Fibroblast of lung (primary cell): ENCODE results near the gene STRA8. TPM values are rescaled to one million over a fixed set of nuclear protein-coding genes. Genes with fewer than 3 reads are reported as not detected.

Source experiments
- DNase-seq, 2 donors: peaks; one replicate each; pipeline versions ENCODE4 v3.0.0 to v3.0.0-alpha.2; 2010; ENCODE audit warnings: low read depth in 2 of 2
- H2AFZ ChIP-seq: 2 replicates; pipeline ENCODE4 v1.5.1; 2012; ENCODE audit warnings: low read length, control low read depth, inconsistent platforms
- H3K27ac ChIP-seq: 2 replicates; pipeline ENCODE4 v1.5.1; 2011; ENCODE audit warnings: low read length, control low read depth; ENCODE audit not compliant: insufficient read depth
- H3K27me3 ChIP-seq: 2 replicates; pipeline ENCODE4 v1.5.1; 2011; ENCODE audit warnings: mild to moderate bottlenecking, low read length; ENCODE audit not compliant: control insufficient read depth, insufficient read depth
- H3K36me3 ChIP-seq: 2 replicates; pipeline ENCODE4 v1.5.1; 2011; ENCODE audit warnings: low read length; ENCODE audit not compliant: control insufficient read depth, insufficient read depth
- H3K4me1 ChIP-seq: 2 replicates; pipeline ENCODE4 v1.5.1; 2011; ENCODE audit warnings: low read length; ENCODE audit not compliant: control insufficient read depth, insufficient read depth; ENCODE audit errors: extremely low read depth
- H3K4me2 ChIP-seq: 2 replicates; pipeline ENCODE4 v1.5.1; 2011; ENCODE audit warnings: low read length, control low read depth; ENCODE audit not compliant: insufficient read depth; ENCODE audit errors: extremely low read depth
- H3K4me3 ChIP-seq, 4 experiments: fragments of 200-600 bp in 1 of 4; sonication (generic) in 1 of 4; replicated peaks in 1 of 4; 2 replicates each; pipeline ENCODE4 v1.5.1; 2011 to 2016; ENCODE audit warnings: low read length in 4 of 4, low read depth in 3 of 4, mild to moderate bottlenecking in 3 of 4, control low read depth in 2 of 4, inconsistent platforms in 1 of 4, mixed read lengths in 1 of 4; ENCODE audit not compliant: insufficient read depth in 1 of 4; ENCODE audit errors: control extremely low read depth in 1 of 4
- H3K79me2 ChIP-seq: 2 replicates; pipeline ENCODE4 v1.5.1; 2012; ENCODE audit warnings: mild to moderate bottlenecking, low read length, inconsistent platforms; ENCODE audit not compliant: control insufficient read depth, insufficient read depth
- H3K9ac ChIP-seq: 2 replicates; pipeline ENCODE4 v1.5.1; 2011; ENCODE audit warnings: mild to moderate bottlenecking, low read length, control low read depth; ENCODE audit not compliant: insufficient read depth
- H3K9me3 ChIP-seq: 2 replicates; pipeline ENCODE4 v1.5.1; 2012; ENCODE audit warnings: low read depth, low read length; ENCODE audit not compliant: control insufficient read depth, insufficient read depth
- H4K20me1 ChIP-seq: 2 replicates; pipeline ENCODE4 v1.5.1; 2011; ENCODE audit warnings: low read length; ENCODE audit not compliant: control insufficient read depth, insufficient read depth; ENCODE audit errors: extremely low read depth
- CTCF ChIP-seq, 2 donors: IDR thresholded peaks in 1 of 2; conservative IDR thresholded peaks in 1 of 2; 1 replicate in 1 of 2; 2 replicates in 1 of 2; pipeline ENCODE4 v1.5.1; 2011 to 2012; ENCODE audit warnings: low read length in 2 of 2, control low read depth in 1 of 2, inconsistent platforms in 1 of 2, low read depth in 1 of 2, mild to moderate bottlenecking in 1 of 2
- EZH2 ChIP-seq: IDR thresholded peaks from 2 replicates; pipeline ENCODE4 v1.5.1; 2012; ENCODE audit warnings: low read length, control low read depth, mild to moderate bottlenecking; ENCODE audit errors: missing control alignments
- polyA plus RNA-seq, 2 donors: library from polyadenylated mRNA; depleted of rRNA in 1 of 2; stranded (reverse) in 1 of 2; unstranded in 1 of 2; fragments of >200 nt; gene quantifications; 2 replicates each; pipeline ENCODE4 v1.2.1, GENCODE V29; 2011 to 2012; ENCODE audit warnings: missing spikeins in 1 of 2
- total RNA-seq: library from RNA; depleted of rRNA; stranded (reverse); fragments of >200 nt; gene quantifications from 2 replicates; pipeline ENCODE4 v1.2.1, GENCODE V29; 2014

STRA8 gene
- total and polyA plus RNA-seq, 2 donors (not counting 1 experiment from before 2014, with no cell fraction given): not detected

- Histone ChIP-seq H3K36me3 (no peaks in the 10 kb centered on the region), H3K4me2 (no peak overlapping the region), H3K27ac (no peak overlapping the region), H3K9ac (no peak overlapping the region), H3K9me3 (no peaks in the 10 kb centered on the region), H3K27me3 (peaks cover 15% of the 10 kb centered on the region), H3K4me3 (no peak overlapping the region), H2AFZ (no peak overlapping the region), H3K4me1 (no peaks in the 10 kb centered on the region), H4K20me1 (no peaks in the 10 kb centered on the region), H3K79me2 (no peaks in the 10 kb centered on the region)
- TF ChIP-seq EZH2: no peak
- no peak for TF ChIP-seq CTCF (conservative IDR thresholded peaks at IDR 0.05 in 1 of 2, IDR thresholded peaks at IDR 0.05 in 1 of 2; ENCODE audit: low read depth in 1 of 2, low read length in 2 of 2)
- DNase-seq: no peak
These were observed 11.9 kb downstream of the STRA8 start for GRCh38 chr7:135245226-135246190.

GRCh38 chr7:135246191-135246825, 12.7 kb downstream of the STRA8 start:
- Histone ChIP-seq H2AFZ (no peak overlapping the region), H3K9ac (no peak overlapping the region), H3K27ac (no peak overlapping the region), H3K27me3 (peaks cover 12% of the 10 kb centered on the region), H3K4me3 (no peak overlapping the region), H3K36me3 (no peaks in the 10 kb centered on the region), H3K79me2 (no peaks in the 10 kb centered on the region), H3K4me1 (no peaks in the 10 kb centered on the region), H4K20me1 (no peaks in the 10 kb centered on the region), H3K9me3 (no peaks in the 10 kb centered on the region), H3K4me2 (no peak overlapping the region)
- TF ChIP-seq CTCF (conservative IDR thresholded peaks at IDR 0.05 in 1 of 2, IDR thresholded peaks at IDR 0.05 in 1 of 2; ENCODE audit: low read depth in 1 of 2, low read length in 2 of 2) (no peak), EZH2 (no peak)
- DNase-seq: no peak

GRCh38 chr7:135247746-135248471, 14.3 kb downstream of the STRA8 start:
- Histone ChIP-seq H4K20me1 (no peaks in the 10 kb centered on the region), H3K27ac (no peak overlapping the region), H3K79me2 (no peaks in the 10 kb centered on the region), H3K9me3 (no peaks in the 10 kb centered on the region), H3K9ac (no peak overlapping the region), H3K4me3 (no peak overlapping the region), H3K4me2 (no peak overlapping the region), H3K36me3 (no peaks in the 10 kb centered on the region), H3K27me3 (peaks cover 9% of the 10 kb centered on the region), H3K4me1 (no peaks in the 10 kb centered on the region), H2AFZ (no peak overlapping the region)
- TF ChIP-seq CTCF (conservative IDR thresholded peaks at IDR 0.05 in 1 of 2, IDR thresholded peaks at IDR 0.05 in 1 of 2; ENCODE audit: low read depth in 1 of 2, low read length in 2 of 2) (no peak), EZH2 (no peak)
- DNase-seq: no peak
